Osteoblast (primary cell): Measurements from ENCODE around the gene FBLN5. TPM values are rescaled to one million over a fixed set of nuclear protein-coding genes. Genes with fewer than 3 reads are reported as not detected.

Source experiments
- DNase-seq: peaks from one replicate; pipeline ENCODE4 v3.0.0; 2011; ENCODE audit warnings: low spot score, mixed read lengths; ENCODE audit not compliant: insufficient read length; ENCODE audit errors: missing footprints
- H2AFZ ChIP-seq: 2 replicates; pipeline ENCODE4 v1.6.0; 2011; ENCODE audit warnings: mild to moderate bottlenecking, low read length
- H3K27ac ChIP-seq: 2 replicates; pipeline ENCODE4 v1.5.1; 2011; ENCODE audit warnings: mild to moderate bottlenecking, low read depth, low read length, moderate library complexity
- H3K27me3 ChIP-seq: 2 replicates; pipeline ENCODE4 v1.6.0; 2012; ENCODE audit warnings: mild to moderate bottlenecking, control low read depth, inconsistent platforms, low read length, moderate library complexity; ENCODE audit not compliant: insufficient read depth
- H3K36me3 ChIP-seq: 2 replicates; pipeline ENCODE4 v1.5.1; 2011; ENCODE audit warnings: mild to moderate bottlenecking, low read length, control low read depth, moderate library complexity; ENCODE audit not compliant: insufficient read depth
- H3K4me1 ChIP-seq: 2 replicates; pipeline ENCODE4 v1.5.1; 2011; ENCODE audit warnings: mild to moderate bottlenecking, low read length, control low read depth, moderate library complexity; ENCODE audit not compliant: insufficient read depth
- H3K4me2 ChIP-seq: 2 replicates; pipeline ENCODE4 v1.6.0; 2011; ENCODE audit warnings: mild to moderate bottlenecking, low read length; ENCODE audit not compliant: insufficient read depth
- H3K4me3 ChIP-seq: fragments of 200-600 bp; sonication (generic); 3 replicates; pipeline ENCODE4 v1.5.1; 2012; ENCODE audit warnings: mild to moderate bottlenecking, low read length, inconsistent platforms; ENCODE audit not compliant: insufficient read depth
- H3K79me2 ChIP-seq: 2 replicates; pipeline ENCODE4 v1.6.0; 2012; ENCODE audit warnings: mild to moderate bottlenecking, low read length, control low read depth, inconsistent platforms; ENCODE audit not compliant: insufficient read depth
- H3K9me3 ChIP-seq: 2 replicates; pipeline ENCODE4 v1.5.1; 2011; ENCODE audit warnings: low read depth, low read length, control low read depth
- H4K20me1 ChIP-seq: 2 replicates; pipeline ENCODE4 v1.6.0; 2012; ENCODE audit warnings: mild to moderate bottlenecking, low read length, control low read depth; ENCODE audit not compliant: insufficient read depth
- CTCF ChIP-seq: IDR thresholded peaks from 2 replicates; pipeline ENCODE4 v1.5.1; 2011; ENCODE audit warnings: mild to moderate bottlenecking, low read depth, low read length, moderate library complexity; ENCODE audit errors: extremely low read depth
- total RNA-seq: library from RNA; depleted of rRNA; stranded (reverse); fragments of >200 nt; gene quantifications from 2 replicates; pipeline ENCODE4 v1.2.3, GENCODE V29; 2012

Gene FBLN5
- total RNA-seq, 1 donor, result 22.1 TPM

- Histone ChIP-seq H3K27me3 (peaks cover 10% of the 10 kb centered on the region), H3K36me3 (no peaks in the 10 kb centered on the region), H2AFZ (no peak overlapping the region), H3K79me2 (no peaks in the 10 kb centered on the region), H3K27ac (no peak overlapping the region), H4K20me1 (no peaks in the 10 kb centered on the region), H3K4me2 (no peak overlapping the region), H3K9me3 (no peaks in the 10 kb centered on the region), H3K4me3 (no peak overlapping the region), H3K4me1 (peaks cover 7% of the 10 kb centered on the region)
- no peak for DNase-seq
- no peak for TF ChIP-seq CTCF
Observed at GRCh38 chr14:91861091-91861490, 86.4 kb downstream of the FBLN5 start.

GRCh38 chr14:91860238-91860637 is 87.3 kb downstream of the FBLN5 start:
- Histone ChIP-seq H2AFZ (no peak overlapping the region), H3K4me2 (no peak overlapping the region), H3K4me1 (peaks cover 7% of the 10 kb centered on the region), H3K27me3 (peaks cover 12% of the 10 kb centered on the region), H3K9me3 (no peaks in the 10 kb centered on the region), H3K79me2 (no peaks in the 10 kb centered on the region), H3K36me3 (no peaks in the 10 kb centered on the region), H3K4me3 (no peak overlapping the region), H3K27ac (no peak overlapping the region), H4K20me1 (no peaks in the 10 kb centered on the region)
- DNase-seq, result no peak
- TF ChIP-seq CTCF, result no peak

GRCh38 chr14:91858536-91859275 is 88.8 kb downstream of the FBLN5 start:
- H4K20me1 ChIP-seq, result no peaks in the 10 kb centered on the region
- H3K4me2 ChIP-seq, result no peak overlapping the region
- no peak overlapping the region for H3K27ac ChIP-seq
- no peaks in the 10 kb centered on the region for H3K79me2 ChIP-seq
- no peaks in the 10 kb centered on the region for H3K36me3 ChIP-seq
- H3K4me3 ChIP-seq, result no peak overlapping the region
- peaks cover 7% of the 10 kb centered on the region for H3K4me1 ChIP-seq
- peak; percentile 57 for DNase-seq
- no peak for TF ChIP-seq CTCF
- peaks cover 11% of the 10 kb centered on the region for H3K27me3 ChIP-seq
- no peaks in the 10 kb centered on the region for H3K9me3 ChIP-seq
- no peak overlapping the region for H2AFZ ChIP-seq

- Histone ChIP-seq H3K9me3 (no peaks in the 10 kb centered on the region), H3K27me3 (peaks cover 11% of the 10 kb centered on the region), H3K4me3 (no peak overlapping the region), H3K36me3 (no peaks in the 10 kb centered on the region), H3K79me2 (no peaks in the 10 kb centered on the region), H3K4me1 (peaks cover 7% of the 10 kb centered on the region), H3K4me2 (no peak overlapping the region), H3K27ac (no peak overlapping the region), H2AFZ (no peak overlapping the region), H4K20me1 (no peaks in the 10 kb centered on the region)
- no peak for DNase-seq
- no peak for TF ChIP-seq CTCF
Observed at GRCh38 chr14:91857614-91858013, 89.9 kb downstream of the FBLN5 start.
